ENCODE data around the gene TSHZ2. TPM values are rescaled to one million over a fixed set of nuclear protein-coding genes. Genes with fewer than 3 reads are reported as not detected.

The TSHZ2 gene
- total and polyA plus RNA-seq, 2 donors (not counting 3 experiments of a cell fraction or from before 2014, with no cell fraction given), result not detected

GRCh38 chr20:53020376-53020775, 48.2 kb downstream of the TSHZ2 start:
- Histone ChIP-seq H3K36me3 (ENCODE audit: control insufficient read depth in 2 of 2, extremely low read depth in 1 of 2, insufficient read depth in 2 of 2, low read length in 2 of 2) (no peaks in the 10 kb centered on the region), H4K20me1 (replicated peaks; ENCODE audit: control insufficient read depth, extremely low read depth, insufficient read depth, low read length) (no peaks in the 10 kb centered on the region), H2AFZ (ENCODE audit: low read depth, low read length) (no peak overlapping the region), H3K27me3 (ENCODE audit: control insufficient read depth in 2 of 2, insufficient read depth in 2 of 2, low read length in 2 of 2) (no peaks in the 10 kb centered on the region), H3K9me1 (replicated peaks; ENCODE audit: control insufficient read depth, extremely low read depth, insufficient read depth, low read length) (no peaks in the 10 kb centered on the region), H3K9ac (replicated peaks; ENCODE audit: extremely low read depth, insufficient read depth, low read length) (no peak overlapping the region), H3K79me2 (ENCODE audit: control insufficient read depth, insufficient read depth, low read length) (no peaks in the 10 kb centered on the region), H3K4me2 (ENCODE audit: insufficient read depth, low read length) (no peak overlapping the region), H3K4me3 (replicated peaks in 1 of 3; ENCODE audit: insufficient read depth in 1 of 3, low read depth in 1 of 3, low read length in 3 of 3) (no peak overlapping the region), H3K4me1 (ENCODE audit: control insufficient read depth, extremely low read depth, insufficient read depth, low read length) (no peaks in the 10 kb centered on the region), H3K27ac (ENCODE audit: insufficient read depth, low read depth, low read length) (no peak overlapping the region), H3K9me3 (replicated peaks; ENCODE audit: control insufficient read depth, insufficient read depth, low read length) (no peaks in the 10 kb centered on the region)
- intact Hi-C loops (cut with micrococcal nuclease) (no loop called here), dilution Hi-C loops (cut with MboI; ENCODE audit: extremely low pct_ligation_motif_present, low sequenced_read_pairs) (no loop called here)
- no TSS peak for BruUV-seq (replicated peaks)
- no peak for TF ChIP-seq JUN (IDR thresholded peaks at IDR 0.05; ENCODE audit: borderline replicate concordance, insufficient read depth, insufficient read length, low read depth)
- TF ChIP-seq EZH2 (IDR thresholded peaks at IDR 0.05; ENCODE audit: borderline replicate concordance, low read depth, low read length, severe bottlenecking), result no peak
- TF ChIP-seq POLR2AphosphoS5 (IDR thresholded peaks at IDR 0.05; ENCODE audit: insufficient read depth, low read depth, low read length), result no peak
- no peak for TF ChIP-seq FOS (IDR thresholded peaks at IDR 0.05; ENCODE audit: borderline replicate concordance, insufficient read depth, low read length)
- TF ChIP-seq POLR2A (IDR thresholded peaks at IDR 0.05; ENCODE audit: low read depth, low read length), result no peak
- TF ChIP-seq GATA2 (IDR thresholded peaks at IDR 0.05; ENCODE audit: insufficient read depth, insufficient read length, low read depth, low read length), result no peak
- no peak for TF ChIP-seq CTCF (IDR thresholded peaks at IDR 0.05; ENCODE audit: extremely low read depth in 1 of 2, insufficient read depth in 1 of 2, low read depth in 1 of 2, low read length in 2 of 2)
- TF ChIP-seq MYC (IDR thresholded peaks at IDR 0.05; ENCODE audit: low read depth, low read length), result no peak
- FAIRE-seq, result no peak
- ChIA-PET POLR2A (no interaction called here), CTCF (interaction anchor here (0.6 kb wide), 1 partner anchor 548 kb away, joined by 3 read pairs; no protein-coding TSS in a partner anchor)
- DNase-seq (ENCODE audit: low read depth, low spot score), result no peak
